Measurements from ENCODE around the gene TNRC6C. TPM values are rescaled to one million over a fixed set of nuclear protein-coding genes. Genes with fewer than 3 reads are reported as not detected.

The TNRC6C gene
- total and polyA plus RNA-seq, 2 donors, result 11.8 to 12.0 TPM

- peaks cover 0 to 3% of the 10 kb centered on the region in 2 donors for H3K9me3 ChIP-seq (ENCODE audit: control insufficient read depth in 2 of 2, insufficient read depth in 1 of 2, low read length in 1 of 2)
- no peak overlapping the region for H3K4me3 ChIP-seq (ENCODE audit: low read length in 2 of 2)
- WGBS, result 91% methylated on average over 6 of the region's 6 CpGs
- H3K27ac ChIP-seq (ENCODE audit: low read depth in 1 of 2, low read length in 1 of 2), result no peak overlapping the region
- H3K27me3 ChIP-seq (ENCODE audit: control insufficient read depth in 2 of 2, insufficient read depth in 1 of 2, low read length in 1 of 2), result no peaks in the 10 kb centered on the region
- peaks cover 7 to 9% of the 10 kb centered on the region in 2 donors for H3K36me3 ChIP-seq (ENCODE audit: control insufficient read depth in 2 of 2, insufficient read depth in 2 of 2, low read length in 1 of 2)
- H3K4me1 ChIP-seq (ENCODE audit: control insufficient read depth in 2 of 2, insufficient read depth in 2 of 2, low read length in 2 of 2), result peaks cover 0 to 43% of the 10 kb centered on the region in 2 donors
- DNase-seq (ENCODE audit: low read depth in 6 of 9, low spot score in 9 of 9), result no peak
These were observed 188.4 kb downstream of the TNRC6C start for GRCh38 chr17:78146881-78147280.

DNA sequence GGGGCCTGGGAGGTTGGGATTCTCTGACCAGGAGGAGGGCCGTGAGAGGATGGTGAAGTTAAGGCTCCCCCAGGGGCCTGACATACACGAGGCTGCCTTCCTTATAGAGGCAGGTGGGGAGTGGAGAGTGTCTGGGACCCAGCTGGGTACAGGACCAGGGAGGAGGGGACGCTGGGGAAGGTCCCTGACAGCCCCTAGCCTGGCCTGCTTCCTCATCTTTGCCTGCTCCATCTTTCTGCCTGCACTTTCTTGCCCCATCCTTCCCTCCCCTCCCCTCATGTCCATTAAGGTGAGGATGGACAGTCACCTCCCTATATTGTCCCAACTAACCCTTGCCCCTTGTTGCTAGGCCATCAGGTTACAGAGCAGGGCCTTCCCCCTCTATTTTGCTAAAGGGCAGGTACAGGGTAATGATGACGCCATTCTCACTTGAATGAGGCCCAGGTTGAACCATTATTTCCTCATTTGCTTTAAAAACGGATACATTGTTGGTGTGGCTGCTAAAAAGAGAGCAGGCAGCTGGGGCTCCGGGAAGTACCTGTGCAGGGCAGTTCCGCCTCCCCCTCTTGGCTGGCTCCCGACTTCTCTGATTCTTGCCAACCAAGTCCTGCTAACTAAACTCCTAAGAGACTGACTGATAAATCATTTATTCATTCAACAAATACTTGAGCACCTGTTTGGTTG is 189.0 kb downstream of the TNRC6C start:
- no peak overlapping the region for H3K4me3 ChIP-seq (ENCODE audit: low read length in 2 of 2)

GRCh38 chr17:78148286-78149016 is 189.9 kb downstream of the TNRC6C start:
- no peak overlapping the region for H3K4me3 ChIP-seq (ENCODE audit: low read length in 2 of 2)
- H3K4me1 ChIP-seq (ENCODE audit: control insufficient read depth in 2 of 2, insufficient read depth in 2 of 2, low read length in 2 of 2), result peaks cover 0 to 30% of the 10 kb centered on the region in 2 donors
- H3K27me3 ChIP-seq (ENCODE audit: control insufficient read depth in 2 of 2, insufficient read depth in 1 of 2, low read length in 1 of 2), result no peaks in the 10 kb centered on the region
- DNase-seq (ENCODE audit: low read depth in 6 of 9, low spot score in 9 of 9), result no peak
- H3K27ac ChIP-seq (ENCODE audit: low read depth in 1 of 2, low read length in 1 of 2), result no peak overlapping the region
- WGBS, result 82% methylated on average over 14 of the region's 14 CpGs
- no peaks in the 10 kb centered on the region for H3K9me3 ChIP-seq (ENCODE audit: control insufficient read depth in 2 of 2, insufficient read depth in 1 of 2, low read length in 1 of 2)
- no peaks in the 10 kb centered on the region for H3K36me3 ChIP-seq (ENCODE audit: control insufficient read depth in 2 of 2, insufficient read depth in 2 of 2, low read length in 1 of 2)

More for the DNA sequence above, 189.0 kb downstream of the TNRC6C start:
- Histone ChIP-seq H3K27ac (ENCODE audit: low read depth in 1 of 2, low read length in 1 of 2) (peak overlapping the region in 1 of 2 donors; percentile 25), H3K9me3 (ENCODE audit: control insufficient read depth in 2 of 2, insufficient read depth in 1 of 2, low read length in 1 of 2) (no peaks in the 10 kb centered on the region), H3K27me3 (ENCODE audit: control insufficient read depth in 2 of 2, insufficient read depth in 1 of 2, low read length in 1 of 2) (no peaks in the 10 kb centered on the region), H3K4me1 (ENCODE audit: control insufficient read depth in 2 of 2, insufficient read depth in 2 of 2, low read length in 2 of 2) (peaks cover 0 to 37% of the 10 kb centered on the region in 2 donors), H3K36me3 (ENCODE audit: control insufficient read depth in 2 of 2, insufficient read depth in 2 of 2, low read length in 1 of 2) (peaks cover under 1 to 3% of the 10 kb centered on the region in 2 donors)
- DNase-seq (ENCODE audit: low read depth in 6 of 9, low spot score in 9 of 9), result no peak
- 55% methylated on average over 8 of the region's 8 CpGs for WGBS

GRCh38 chr17:78151514-78152008 is 193.1 kb downstream of the TNRC6C start:
- H3K36me3 ChIP-seq (ENCODE audit: control insufficient read depth in 2 of 2, insufficient read depth in 2 of 2, low read length in 1 of 2), result no peaks in the 10 kb centered on the region
- H3K4me1 ChIP-seq (ENCODE audit: control insufficient read depth in 2 of 2, insufficient read depth in 2 of 2, low read length in 2 of 2), result peaks cover 0 to 19% of the 10 kb centered on the region in 2 donors
- H3K9me3 ChIP-seq (ENCODE audit: control insufficient read depth in 2 of 2, insufficient read depth in 1 of 2, low read length in 1 of 2), result no peaks in the 10 kb centered on the region
- DNase-seq (ENCODE audit: low read depth in 6 of 9, low spot score in 9 of 9), result no peak
- no peaks in the 10 kb centered on the region for H3K27me3 ChIP-seq (ENCODE audit: control insufficient read depth in 2 of 2, insufficient read depth in 1 of 2, low read length in 1 of 2)
- WGBS, result 90% methylated on average over 7 of the region's 7 CpGs
- no peak overlapping the region for H3K27ac ChIP-seq (ENCODE audit: low read depth in 1 of 2, low read length in 1 of 2)
- H3K4me3 ChIP-seq (ENCODE audit: low read length in 2 of 2), result no peak overlapping the region

DNA sequence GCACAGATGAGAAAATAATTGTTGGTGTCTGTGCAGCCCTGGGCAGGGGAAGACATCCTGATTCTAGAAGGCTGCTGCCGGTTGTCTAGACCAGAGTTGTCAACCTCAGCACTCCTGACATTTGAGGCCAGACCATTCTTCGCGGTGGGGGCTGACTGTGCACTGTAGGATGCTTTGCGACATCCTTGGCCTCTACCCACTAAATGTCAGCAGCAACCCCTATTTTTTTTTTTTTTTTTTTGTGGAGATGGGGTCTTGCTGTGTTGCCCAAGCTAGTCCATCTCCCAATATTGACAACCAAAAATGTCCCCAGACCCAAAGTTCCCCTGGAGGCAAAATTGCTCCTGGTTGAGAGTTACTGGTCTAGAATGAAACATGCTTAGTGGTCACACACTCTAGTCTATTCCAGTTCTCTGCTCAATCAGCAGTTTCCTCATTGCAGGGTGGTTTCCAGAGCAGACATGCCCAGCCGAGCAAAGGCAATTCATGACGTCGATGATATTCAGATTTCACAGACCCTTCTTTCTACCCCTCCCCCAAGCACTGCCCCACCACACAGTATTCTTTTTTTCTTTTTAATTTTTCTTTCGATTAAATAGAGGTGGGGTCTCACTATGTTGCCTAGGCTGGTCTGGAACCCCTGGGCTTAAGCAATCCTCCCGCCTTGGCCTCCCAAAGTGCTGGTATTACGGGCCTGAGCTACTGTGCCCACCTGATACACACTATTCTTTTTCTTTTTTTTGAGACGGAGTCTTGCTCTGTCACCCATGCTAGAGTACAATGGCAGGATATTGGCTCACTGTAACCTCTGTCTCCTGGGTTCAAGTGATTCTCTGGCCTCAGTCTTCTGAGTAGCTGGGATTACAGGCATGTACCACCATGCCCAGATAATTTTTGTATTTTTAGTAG is 196.7 kb downstream of the TNRC6C start:
- Histone ChIP-seq H3K27ac (ENCODE audit: low read depth in 1 of 2, low read length in 1 of 2) (peak overlapping the region; percentile 65 to 79), H3K9me3 (ENCODE audit: control insufficient read depth in 2 of 2, insufficient read depth in 1 of 2, low read length in 1 of 2) (no peaks in the 10 kb centered on the region), H3K4me1 (ENCODE audit: control insufficient read depth in 2 of 2, insufficient read depth in 2 of 2, low read length in 2 of 2) (peaks cover 0 to 20% of the 10 kb centered on the region in 2 donors), H3K27me3 (ENCODE audit: control insufficient read depth in 2 of 2, insufficient read depth in 1 of 2, low read length in 1 of 2) (no peaks in the 10 kb centered on the region), H3K4me3 (ENCODE audit: low read length in 2 of 2) (no peak overlapping the region), H3K36me3 (ENCODE audit: control insufficient read depth in 2 of 2, insufficient read depth in 2 of 2, low read length in 1 of 2) (no peaks in the 10 kb centered on the region)
- DNase-seq (ENCODE audit: low read depth in 6 of 9, low spot score in 9 of 9), result peak in 1 of 9 donors; percentile 49
- WGBS, result 86% methylated on average over 11 of the region's 11 CpGs

Other genes with a start within 250 kb of the TNRC6C start
- gene TMC6, start 170.1 kb downstream of the TNRC6C start, total RNA-seq, result 83.7 TPM
- 174 TPM for gene TMC6, start 170.1 kb downstream of the TNRC6C start, polyA plus RNA-seq
- 28.6 TPM for gene TMC8, start 172.1 kb downstream of the TNRC6C start, total RNA-seq
- gene TMC8, start 172.1 kb downstream of the TNRC6C start, polyA plus RNA-seq, result 196 TPM
- gene C17orf99, start 187.7 kb downstream of the TNRC6C start, total RNA-seq, result 2.2 TPM
- 9.8 TPM for gene C17orf99, start 187.7 kb downstream of the TNRC6C start, polyA plus RNA-seq
- gene SYNGR2, start 209.9 kb downstream of the TNRC6C start, total RNA-seq, result 47.1 TPM
- 149 TPM for gene SYNGR2, start 209.9 kb downstream of the TNRC6C start, polyA plus RNA-seq
- gene TK1, start 228.3 kb downstream of the TNRC6C start, total RNA-seq, result 32.3 TPM
- 3.8 TPM for gene TK1, start 228.3 kb downstream of the TNRC6C start, polyA plus RNA-seq
- gene AFMID, start 228.7 kb downstream of the TNRC6C start, total RNA-seq, result 29.1 TPM
- 19.9 TPM for gene AFMID, start 228.7 kb downstream of the TNRC6C start, polyA plus RNA-seq

Measured in thymus (tissue), 11 donors.